Keratinocyte (primary cell): ENCODE data around the gene KCNMA1. TPM values are rescaled to one million over a fixed set of nuclear protein-coding genes. Genes with fewer than 3 reads are reported as not detected.

Source experiments
- DNase-seq: peaks from one replicate; pipeline ENCODE4 v3.0.0-alpha.2; 2011; ENCODE audit warnings: low read depth, missing footprints, low spot score
- FAIRE-seq: peaks from 2 replicates; lab custom pipeline; 2011; peaks lifted over from hg19 to GRCh38; lab: Jason Lieb, UNC
- H2AFZ ChIP-seq: 2 replicates; pipeline ENCODE4 v1.6.0; 2012; ENCODE audit warnings: low read length, control low read depth, inconsistent platforms; ENCODE audit not compliant: control insufficient read depth
- H3K27ac ChIP-seq: 2 replicates; pipeline ENCODE4 v1.5.1; 2011; ENCODE audit warnings: low read length; ENCODE audit not compliant: control insufficient read depth, insufficient read depth
- H3K27me3 ChIP-seq: 3 replicates; pipeline ENCODE4 v1.6.0; 2011; ENCODE audit warnings: low read length; ENCODE audit not compliant: control insufficient read depth, insufficient read depth; ENCODE audit errors: extremely low read depth
- H3K36me3 ChIP-seq, 2 experiments: 2 replicates in 1 of 2; 3 replicates in 1 of 2; pipeline ENCODE4 v1.5.1; 2011; ENCODE audit warnings: low read length in 2 of 2, mild to moderate bottlenecking in 1 of 2; ENCODE audit not compliant: control insufficient read depth in 2 of 2, insufficient read depth in 2 of 2; ENCODE audit errors: extremely low read depth in 1 of 2
- H3K4me1 ChIP-seq: 3 replicates; pipeline ENCODE4 v1.5.1; 2011; ENCODE audit warnings: low read length; ENCODE audit not compliant: control insufficient read depth, insufficient read depth; ENCODE audit errors: extremely low read depth
- H3K4me2 ChIP-seq: 3 replicates; pipeline ENCODE4 v1.6.0; 2011; ENCODE audit warnings: low read depth, low read length; ENCODE audit not compliant: control insufficient read depth, insufficient read depth; ENCODE audit errors: extremely low read depth
- H3K4me3 ChIP-seq, 3 experiments: fragments of 200-600 bp in 1 of 3; sonication (generic) in 1 of 3; 2 replicates in 2 of 3; 3 replicates in 1 of 3; pipeline ENCODE4 v1.5.1; 2011 to 2016; ENCODE audit warnings: low read length in 3 of 3, mild to moderate bottlenecking in 3 of 3, control low read depth in 2 of 3, inconsistent platforms in 1 of 3, low read depth in 1 of 3, mixed read lengths in 1 of 3, mixed run types in 1 of 3, moderate library complexity in 1 of 3; ENCODE audit not compliant: control insufficient read depth in 2 of 3, insufficient read depth in 2 of 3; ENCODE audit errors: extremely low read depth in 1 of 3
- H3K79me2 ChIP-seq: 2 replicates; pipeline ENCODE4 v1.6.0; 2012; ENCODE audit warnings: low read length; ENCODE audit not compliant: control insufficient read depth, insufficient read depth
- H3K9ac ChIP-seq: 3 replicates; pipeline ENCODE4 v1.6.0; 2011; ENCODE audit warnings: low read length; ENCODE audit not compliant: control insufficient read depth, insufficient read depth; ENCODE audit errors: extremely low read depth
- H3K9me1 ChIP-seq: 3 replicates; pipeline ENCODE4 v1.6.0; 2011; ENCODE audit warnings: low read length; ENCODE audit not compliant: control insufficient read depth, insufficient read depth; ENCODE audit errors: extremely low read depth
- H3K9me3 ChIP-seq: 2 replicates; pipeline ENCODE4 v1.5.1; 2012; ENCODE audit warnings: low read depth, low read length; ENCODE audit not compliant: control insufficient read depth
- H4K20me1 ChIP-seq: 3 replicates; pipeline ENCODE4 v1.6.0; 2011; ENCODE audit warnings: low read length; ENCODE audit not compliant: control insufficient read depth, insufficient read depth; ENCODE audit errors: extremely low read depth
- EZH2 ChIP-seq: IDR thresholded peaks from one replicate; pipeline ENCODE4 v1.6.1; 2012; ENCODE audit warnings: inconsistent platforms, mild to moderate bottlenecking, low read length, moderate library complexity
- dilution Hi-C: fragments of 300-500 bp; cut with MboI; formaldehyde crosslinking; loops from one replicate; pipeline ENCODE4 v1.7.0; 2020; ENCODE audit warnings: low sequenced_read_pairs; ENCODE audit not compliant: extremely low pct_ligation_motif_present
- polyA plus RNA-seq, 5 experiments: library from polyadenylated mRNA; depleted of rRNA in 3 of 5; stranded (reverse) in 3 of 5; stranded (forward) in 1 of 5; unstranded in 1 of 5; fragments of >200 nt; gene quantifications; 1 replicate in 1 of 5; 2 replicates in 3 of 5; 3 replicates in 1 of 5; pipeline versions ENCODE4 v1.2.1 to v1.2.3, GENCODE V29; 2011 to 2012; ENCODE audit warnings: missing spikeins in 2 of 5, low read depth in 1 of 5, low replicate concordance in 1 of 5
- TF ChIP-seq, protein P1 (sequence below), 3 experiments: IDR thresholded peaks in 1 of 3; conservative IDR thresholded peaks in 1 of 3; optimal IDR thresholded peaks in 1 of 3; 2 replicates in 2 of 3; 3 replicates in 1 of 3; pipeline versions ENCODE3 to v1.5.1; 2011; ENCODE audit warnings: low read length in 3 of 3, mild to moderate bottlenecking in 3 of 3, moderate library complexity in 2 of 3, control low read depth in 1 of 3, inconsistent platforms in 1 of 3; ENCODE audit not compliant: insufficient read depth in 2 of 3; ENCODE audit errors: extremely low read depth in 1 of 3

Gene KCNMA1
- polyA plus RNA-seq, 1 donor (not counting 4 experiments of a cell fraction or from before 2014, with no cell fraction given) = 6.3 TPM

DNA sequence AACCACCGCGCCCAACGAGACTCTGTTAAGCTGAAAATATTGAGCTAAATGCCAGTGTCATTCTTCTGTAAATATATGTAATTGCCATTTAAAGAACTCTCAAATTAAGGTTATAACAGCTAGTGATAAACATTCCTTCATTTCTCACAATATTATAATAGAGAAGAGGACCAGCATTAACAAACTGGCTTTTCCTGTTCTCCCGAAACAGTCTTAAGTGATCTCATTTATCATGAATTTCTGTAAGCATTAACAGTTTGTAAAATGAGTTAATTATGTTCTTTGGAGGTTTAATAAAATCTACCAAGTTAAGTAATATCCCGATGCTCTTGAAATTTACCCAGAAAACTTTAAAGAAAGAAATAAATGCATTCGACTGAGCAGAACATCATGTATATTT lies 352.8 kb downstream of the KCNMA1 start:
- H3K9ac ChIP-seq = no peak overlapping the region
- FAIRE-seq (no peak), DNase-seq (no peak)
- H3K9me1 ChIP-seq = no peaks in the 10 kb centered on the region
- no peak overlapping the region for H2AFZ ChIP-seq
- no peak overlapping the region for H3K27ac ChIP-seq
- H3K4me2 ChIP-seq = no peak overlapping the region
- no peaks in the 10 kb centered on the region for H3K27me3 ChIP-seq
- H3K4me3 ChIP-seq = no peak overlapping the region
- TF ChIP-seq, protein P1, sequence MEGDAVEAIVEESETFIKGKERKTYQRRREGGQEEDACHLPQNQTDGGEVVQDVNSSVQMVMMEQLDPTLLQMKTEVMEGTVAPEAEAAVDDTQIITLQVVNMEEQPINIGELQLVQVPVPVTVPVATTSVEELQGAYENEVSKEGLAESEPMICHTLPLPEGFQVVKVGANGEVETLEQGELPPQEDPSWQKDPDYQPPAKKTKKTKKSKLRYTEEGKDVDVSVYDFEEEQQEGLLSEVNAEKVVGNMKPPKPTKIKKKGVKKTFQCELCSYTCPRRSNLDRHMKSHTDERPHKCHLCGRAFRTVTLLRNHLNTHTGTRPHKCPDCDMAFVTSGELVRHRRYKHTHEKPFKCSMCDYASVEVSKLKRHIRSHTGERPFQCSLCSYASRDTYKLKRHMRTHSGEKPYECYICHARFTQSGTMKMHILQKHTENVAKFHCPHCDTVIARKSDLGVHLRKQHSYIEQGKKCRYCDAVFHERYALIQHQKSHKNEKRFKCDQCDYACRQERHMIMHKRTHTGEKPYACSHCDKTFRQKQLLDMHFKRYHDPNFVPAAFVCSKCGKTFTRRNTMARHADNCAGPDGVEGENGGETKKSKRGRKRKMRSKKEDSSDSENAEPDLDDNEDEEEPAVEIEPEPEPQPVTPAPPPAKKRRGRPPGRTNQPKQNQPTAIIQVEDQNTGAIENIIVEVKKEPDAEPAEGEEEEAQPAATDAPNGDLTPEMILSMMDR (optimal IDR thresholded peaks at IDR 0.05 in 1 of 3, IDR thresholded peaks at IDR 0.05 in 1 of 3, conservative IDR thresholded peaks at IDR 0.05 in 1 of 3; ENCODE audit: extremely low read depth in 1 of 3, insufficient read depth in 2 of 3, low read length in 3 of 3) = no peak
- no peak for TF ChIP-seq EZH2
- dilution Hi-C loops = no loop called here
- no peaks in the 10 kb centered on the region for H4K20me1 ChIP-seq
- no peaks in the 10 kb centered on the region for H3K9me3 ChIP-seq
- no peaks in the 10 kb centered on the region for H3K4me1 ChIP-seq
- no peaks in the 10 kb centered on the region for H3K79me2 ChIP-seq
- no peaks in the 10 kb centered on the region for H3K36me3 ChIP-seq

DNA sequence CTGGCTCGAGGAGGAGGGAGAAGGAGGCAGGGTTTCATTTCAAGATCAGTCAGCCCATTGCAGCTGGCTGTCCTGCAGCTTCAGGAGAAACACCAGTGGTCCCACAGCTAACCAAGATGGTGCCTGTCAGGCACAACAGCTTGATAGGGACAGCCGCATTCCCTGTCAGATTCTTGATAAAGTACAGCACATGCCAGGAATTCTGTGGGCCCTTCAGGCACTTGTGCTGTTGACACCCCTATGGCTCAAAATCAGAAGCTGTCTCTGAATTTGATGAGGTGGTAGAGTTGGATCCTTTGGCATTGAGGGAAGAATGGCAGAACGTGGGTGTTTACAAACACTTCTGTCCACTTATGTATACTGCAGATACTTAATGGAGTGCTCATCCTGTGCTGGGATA lies 354.3 kb downstream of the KCNMA1 start:
- H3K79me2 ChIP-seq = no peaks in the 10 kb centered on the region
- H3K27me3 ChIP-seq = no peaks in the 10 kb centered on the region
- no peak overlapping the region for H3K4me2 ChIP-seq
- no peak overlapping the region for H3K27ac ChIP-seq
- dilution Hi-C loops = no loop called here
- H2AFZ ChIP-seq = no peak overlapping the region
- TF ChIP-seq, protein P1 (optimal IDR thresholded peaks at IDR 0.05 in 1 of 3, IDR thresholded peaks at IDR 0.05 in 1 of 3, conservative IDR thresholded peaks at IDR 0.05 in 1 of 3; ENCODE audit: extremely low read depth in 1 of 3, insufficient read depth in 2 of 3, low read length in 3 of 3) = no peak
- TF ChIP-seq EZH2 = no peak
- FAIRE-seq (no peak), DNase-seq (no peak)
- no peak overlapping the region for H3K4me3 ChIP-seq
- no peaks in the 10 kb centered on the region for H3K36me3 ChIP-seq
- no peaks in the 10 kb centered on the region for H4K20me1 ChIP-seq
- H3K9me3 ChIP-seq = no peaks in the 10 kb centered on the region
- H3K4me1 ChIP-seq = no peaks in the 10 kb centered on the region
- no peaks in the 10 kb centered on the region for H3K9me1 ChIP-seq
- H3K9ac ChIP-seq = no peak overlapping the region
